Rectal smooth muscle tissue (tissue), 1 donor: ENCODE measurements around the gene SIGLEC8.
"Not testable (repeated sequence)": the region's sequence is repeated elsewhere in the genome, so short reads cannot be mapped to it uniquely, and the experiment has no call there.

Experiments
- H3K27ac ChIP-seq: one replicate; pipeline ENCODE4 v1.7.0; 2013; ENCODE audit warnings: low read depth, low read length, inconsistent platforms
- H3K27me3 ChIP-seq: one replicate; pipeline ENCODE4 v1.7.0; 2013; ENCODE audit warnings: low read length; ENCODE audit not compliant: control insufficient read depth, insufficient read depth
- H3K36me3 ChIP-seq: one replicate; pipeline ENCODE4 v1.7.0; 2013; ENCODE audit warnings: low read length; ENCODE audit not compliant: control insufficient read depth, insufficient read depth
- H3K4me1 ChIP-seq: one replicate; pipeline ENCODE4 v1.7.0; 2013; ENCODE audit warnings: low read length; ENCODE audit not compliant: control insufficient read depth, insufficient read depth
- H3K4me3 ChIP-seq: one replicate; pipeline ENCODE4 v1.7.0; 2013; ENCODE audit warnings: low read length
- H3K9ac ChIP-seq: one replicate; pipeline ENCODE4 v1.7.0; 2013; ENCODE audit warnings: low read length

The SIGLEC8 gene

DNA sequence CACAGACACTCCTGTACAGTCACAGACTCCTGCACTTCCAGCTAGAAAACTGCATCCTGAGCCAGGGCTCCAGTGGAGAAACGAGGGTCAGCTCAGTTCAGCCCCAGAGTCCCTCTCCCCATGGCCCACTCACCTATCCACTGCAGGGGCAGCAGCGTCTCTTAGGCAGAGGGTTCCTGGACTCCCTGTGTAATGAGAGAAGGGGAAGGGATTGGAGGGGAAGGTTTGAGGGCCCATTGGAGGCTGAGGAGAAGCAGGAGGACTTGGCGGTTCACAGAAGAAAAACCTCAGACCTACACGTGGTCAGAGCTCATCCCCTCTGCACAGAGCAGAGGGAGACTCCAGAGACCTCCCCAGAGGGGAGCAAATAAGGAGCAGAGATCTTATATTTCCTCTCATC is 10.9 kb upstream of the SIGLEC8 start:
- no peak overlapping the region for H3K9ac ChIP-seq
- H3K4me3 ChIP-seq = no peak overlapping the region
- H3K27ac ChIP-seq = no peak overlapping the region
- no peaks in the 10 kb centered on the region for H3K4me1 ChIP-seq
- H3K27me3 ChIP-seq = no peaks in the 10 kb centered on the region
- no peaks in the 10 kb centered on the region for H3K36me3 ChIP-seq

DNA sequence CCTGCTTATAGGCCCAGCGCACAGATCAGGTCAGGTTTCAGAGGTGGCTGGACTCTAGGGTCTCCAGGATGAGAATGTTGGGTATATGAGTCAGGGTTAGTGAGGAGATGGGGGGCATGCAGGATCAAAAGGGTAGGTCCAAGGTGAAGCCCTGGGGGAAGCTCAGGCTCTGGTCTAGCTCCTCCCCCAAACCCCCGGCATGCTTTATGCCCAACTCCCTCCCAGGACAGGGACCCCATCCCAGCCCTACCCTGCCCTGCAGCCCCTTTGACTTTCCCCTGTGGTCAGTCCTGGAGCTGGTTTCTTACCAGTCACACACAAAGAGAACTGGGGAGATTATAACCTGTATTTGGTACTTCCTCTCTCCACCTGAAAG is 10.3 kb upstream of the SIGLEC8 start:
- H3K27me3 ChIP-seq = no peaks in the 10 kb centered on the region
- H3K27ac ChIP-seq = no peak overlapping the region
- H3K36me3 ChIP-seq = no peaks in the 10 kb centered on the region
- no peak overlapping the region for H3K9ac ChIP-seq
- no peak overlapping the region for H3K4me3 ChIP-seq
- no peaks in the 10 kb centered on the region for H3K4me1 ChIP-seq

DNA sequence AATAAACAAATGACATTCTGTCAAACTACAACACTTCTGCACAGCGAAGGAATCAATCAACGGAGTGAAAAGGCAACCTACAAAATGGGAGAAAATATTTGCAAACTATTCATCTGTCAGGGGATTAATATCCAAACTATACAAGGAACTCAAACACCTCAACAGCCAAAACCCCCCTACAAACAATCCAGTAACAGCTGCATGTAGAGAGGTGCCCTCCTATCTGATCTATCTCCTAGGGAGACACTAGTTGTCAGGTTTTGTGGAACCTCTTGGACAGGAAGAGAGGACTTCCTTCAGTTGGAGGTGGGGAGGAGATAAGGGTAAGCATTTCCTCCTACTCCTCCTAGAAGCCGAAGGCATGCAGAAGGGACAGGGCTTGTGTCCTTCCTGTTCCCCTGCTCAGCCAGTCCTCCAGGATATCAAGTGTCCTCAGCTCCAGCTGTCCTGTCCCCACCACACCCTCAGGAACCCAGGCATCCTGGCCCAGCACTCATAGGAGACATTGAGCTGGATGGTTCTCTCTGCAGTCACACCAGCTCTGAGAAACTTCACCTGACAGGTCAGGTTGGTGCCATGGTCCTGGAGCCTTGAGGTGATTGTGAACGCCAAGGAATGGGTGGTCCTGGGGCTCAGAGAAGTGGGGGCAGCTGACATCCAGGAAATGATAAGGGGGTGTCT is 9.8 kb upstream of the SIGLEC8 start:
- no peak overlapping the region for H3K27ac ChIP-seq
- H3K36me3 ChIP-seq = no peaks in the 10 kb centered on the region
- H3K4me1 ChIP-seq = no peaks in the 10 kb centered on the region
- no peaks in the 10 kb centered on the region for H3K27me3 ChIP-seq
- no peak overlapping the region for H3K4me3 ChIP-seq
- H3K9ac ChIP-seq = no peak overlapping the region

DNA sequence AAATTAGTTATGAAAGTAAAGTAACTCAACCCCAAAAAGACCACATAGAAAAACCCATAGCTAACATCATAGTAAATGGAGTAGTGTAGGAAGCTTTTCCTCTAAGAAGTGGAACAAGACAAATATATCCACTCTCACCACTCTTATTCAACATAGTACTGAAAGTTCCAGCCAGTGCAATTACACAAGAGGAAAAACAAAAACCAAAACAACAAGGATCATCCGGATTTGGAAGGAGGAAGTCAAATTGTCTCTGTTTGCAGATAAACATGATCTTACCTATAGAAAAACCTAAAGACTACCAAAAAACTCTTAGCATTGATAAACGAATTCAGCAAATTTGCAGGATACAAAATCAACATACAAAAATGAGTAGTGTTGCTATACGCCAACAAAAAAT is 8.5 kb upstream of the SIGLEC8 start:
- H3K9ac ChIP-seq = no peak overlapping the region
- H3K27ac ChIP-seq = no peak overlapping the region
- H3K4me3 ChIP-seq = no peak overlapping the region
- H3K4me1 ChIP-seq = no peaks in the 10 kb centered on the region
- no peaks in the 10 kb centered on the region for H3K27me3 ChIP-seq
- no peaks in the 10 kb centered on the region for H3K36me3 ChIP-seq

DNA sequence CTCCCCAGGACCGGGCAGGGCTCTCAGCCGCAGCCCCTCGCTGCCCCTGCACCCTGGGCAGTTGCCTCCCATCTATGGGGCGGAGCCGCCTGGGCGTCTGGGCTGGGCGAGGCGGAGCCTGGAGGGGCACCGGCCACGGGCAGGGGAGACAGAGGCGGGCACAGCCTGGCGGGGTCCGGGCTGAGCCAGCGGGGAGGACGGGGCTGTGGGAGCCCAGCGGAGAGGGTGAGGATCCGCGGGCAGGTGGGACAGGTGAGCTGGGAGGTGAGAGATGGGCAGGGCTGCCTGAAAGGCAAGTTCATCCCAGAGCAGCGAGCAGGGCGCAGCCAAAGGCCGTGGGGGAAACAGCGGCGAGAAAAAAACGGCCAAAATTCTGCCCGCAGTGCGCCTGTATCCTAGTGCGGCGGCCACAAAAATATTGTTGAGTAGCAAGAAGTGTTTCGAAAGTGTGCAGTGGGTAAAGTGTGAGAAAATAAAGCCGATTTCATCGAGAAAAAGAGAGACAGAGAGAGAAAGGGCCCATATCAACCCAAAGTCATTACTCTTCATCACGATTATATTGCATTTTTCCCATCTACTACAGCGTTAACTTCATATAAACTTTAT is 5.8 kb upstream of the SIGLEC8 start:
- H3K9ac ChIP-seq, H3K36me3 ChIP-seq, H3K4me3 ChIP-seq, H3K4me1 ChIP-seq, H3K27ac ChIP-seq, H3K27me3 ChIP-seq: not testable (repeated sequence)

DNA sequence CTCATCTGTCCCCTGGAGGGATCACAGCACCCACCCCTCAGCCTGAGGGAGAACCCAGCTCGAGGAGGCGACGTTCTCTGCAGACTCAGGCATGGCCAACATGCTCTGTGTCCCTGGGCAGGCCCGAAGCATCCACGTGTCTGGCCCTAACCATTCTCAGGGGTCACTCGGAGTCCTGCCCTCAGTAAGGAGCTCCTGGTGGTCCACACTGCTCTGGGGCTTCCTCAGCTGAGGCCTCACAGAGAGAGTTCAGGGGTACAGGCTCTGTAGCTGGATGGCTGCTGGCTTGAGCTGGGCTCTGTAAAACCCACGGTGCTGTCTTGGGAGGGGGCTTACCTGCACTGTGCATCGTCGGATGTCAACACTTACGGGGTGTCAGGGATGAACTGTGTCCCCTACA is 4.4 kb upstream of the SIGLEC8 start:
- no peaks in the 10 kb centered on the region for H3K27me3 ChIP-seq

DNA sequence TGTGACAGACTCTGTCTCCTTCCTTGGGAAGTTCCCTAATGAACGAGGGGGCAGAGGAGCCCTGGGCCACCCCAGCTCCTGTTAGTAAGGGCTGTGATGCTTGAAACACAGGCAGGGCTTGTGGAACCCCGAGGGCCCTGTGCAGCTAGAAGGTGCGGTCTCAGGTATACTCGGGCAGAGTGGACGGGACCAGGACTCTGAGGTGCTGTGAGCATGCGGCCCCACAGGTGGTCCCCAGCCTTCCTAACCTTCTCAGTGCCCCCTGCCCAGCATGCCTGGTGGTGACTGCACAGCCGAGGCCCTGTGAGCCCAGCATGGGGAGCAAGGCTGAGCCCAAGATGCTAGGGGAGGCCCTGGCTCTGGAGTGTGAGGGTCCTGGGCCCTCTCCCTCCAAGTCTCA is 4.0 kb upstream of the SIGLEC8 start:
- Histone ChIP-seq H3K4me1 (no peaks in the 10 kb centered on the region), H3K9ac (no peak overlapping the region), H3K4me3 (no peak overlapping the region), H3K27ac (no peak overlapping the region), H3K36me3 (no peaks in the 10 kb centered on the region), H3K27me3 (no peaks in the 10 kb centered on the region)

More for the DNA sequence above, 4.4 kb upstream of the SIGLEC8 start:
- Histone ChIP-seq H3K9ac (no peak overlapping the region), H3K4me1 (no peaks in the 10 kb centered on the region), H3K27ac (no peak overlapping the region), H3K36me3 (no peaks in the 10 kb centered on the region), H3K4me3 (no peak overlapping the region)

DNA sequence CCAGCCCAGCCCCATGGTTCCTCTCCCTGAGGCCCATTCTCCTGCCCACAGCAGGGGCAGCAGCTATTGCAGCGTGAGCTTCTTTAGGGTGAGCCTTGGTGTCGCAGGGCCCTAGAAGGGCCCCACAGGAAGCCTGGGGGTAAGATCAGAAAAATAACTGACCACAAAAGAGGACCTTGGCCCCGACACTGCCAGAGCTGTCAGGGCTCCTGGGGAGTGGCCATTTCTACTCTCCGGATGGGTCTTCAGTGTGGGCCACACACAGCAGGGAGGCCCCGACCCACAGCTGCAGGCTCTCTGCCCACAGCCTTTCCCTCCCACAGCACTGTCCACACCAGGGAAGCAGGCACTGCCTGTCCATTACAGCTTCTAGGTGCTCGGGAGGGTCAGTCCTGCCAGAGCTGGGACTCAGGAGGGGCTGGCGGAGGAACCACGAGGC is 3.5 kb upstream of the SIGLEC8 start:
- Histone ChIP-seq H3K27me3 (no peaks in the 10 kb centered on the region), H3K27ac (no peak overlapping the region)

DNA sequence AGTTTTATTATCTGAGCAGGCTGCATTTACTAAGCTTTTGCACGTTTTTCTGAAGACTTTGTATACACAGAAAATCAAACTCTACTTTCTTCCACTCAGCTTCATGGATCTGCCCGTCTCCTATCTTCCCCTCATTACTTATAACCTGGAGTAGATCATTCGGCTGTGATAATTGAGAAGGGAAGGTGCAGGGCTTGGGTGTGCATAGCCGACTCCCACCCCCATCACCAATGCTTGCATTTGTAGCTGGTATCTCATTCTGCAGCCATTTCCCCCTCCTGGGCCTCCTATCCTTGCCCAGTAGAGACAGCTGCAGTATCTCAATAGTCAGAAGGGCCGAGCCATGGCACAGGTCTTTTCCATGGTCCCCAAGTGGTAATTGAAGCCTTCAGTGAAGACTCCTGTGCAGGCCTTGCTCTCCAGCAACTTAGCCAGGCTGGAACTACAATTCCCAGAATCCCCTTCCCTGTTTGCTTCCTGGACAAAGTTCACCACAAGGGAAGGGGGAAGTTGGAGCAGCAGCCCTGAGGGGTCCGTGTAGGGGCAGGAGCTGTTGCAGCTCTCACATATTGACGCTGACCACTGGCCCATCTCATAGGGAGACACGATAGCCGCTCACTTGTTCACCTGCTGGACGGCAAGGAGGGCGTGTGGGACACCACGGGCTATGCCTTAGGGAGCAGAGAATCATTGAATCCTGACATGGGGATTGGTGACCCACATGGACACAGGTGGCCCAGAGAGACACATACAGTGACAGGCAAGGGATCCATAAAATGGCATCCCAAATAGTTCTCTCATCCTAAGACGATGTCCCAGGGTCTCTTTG is 2.1 kb upstream of the SIGLEC8 start:
- H3K9ac ChIP-seq = no peak overlapping the region
- no peaks in the 10 kb centered on the region for H3K27me3 ChIP-seq
- H3K4me1 ChIP-seq = no peaks in the 10 kb centered on the region
- no peak overlapping the region for H3K27ac ChIP-seq
- H3K4me3 ChIP-seq = peak overlapping the region; percentile 17
- H3K36me3 ChIP-seq = no peaks in the 10 kb centered on the region

More for the DNA sequence above, 3.5 kb upstream of the SIGLEC8 start:
- H3K4me3 ChIP-seq = no peak overlapping the region
- no peaks in the 10 kb centered on the region for H3K4me1 ChIP-seq
- H3K36me3 ChIP-seq = no peaks in the 10 kb centered on the region
- no peak overlapping the region for H3K9ac ChIP-seq

DNA sequence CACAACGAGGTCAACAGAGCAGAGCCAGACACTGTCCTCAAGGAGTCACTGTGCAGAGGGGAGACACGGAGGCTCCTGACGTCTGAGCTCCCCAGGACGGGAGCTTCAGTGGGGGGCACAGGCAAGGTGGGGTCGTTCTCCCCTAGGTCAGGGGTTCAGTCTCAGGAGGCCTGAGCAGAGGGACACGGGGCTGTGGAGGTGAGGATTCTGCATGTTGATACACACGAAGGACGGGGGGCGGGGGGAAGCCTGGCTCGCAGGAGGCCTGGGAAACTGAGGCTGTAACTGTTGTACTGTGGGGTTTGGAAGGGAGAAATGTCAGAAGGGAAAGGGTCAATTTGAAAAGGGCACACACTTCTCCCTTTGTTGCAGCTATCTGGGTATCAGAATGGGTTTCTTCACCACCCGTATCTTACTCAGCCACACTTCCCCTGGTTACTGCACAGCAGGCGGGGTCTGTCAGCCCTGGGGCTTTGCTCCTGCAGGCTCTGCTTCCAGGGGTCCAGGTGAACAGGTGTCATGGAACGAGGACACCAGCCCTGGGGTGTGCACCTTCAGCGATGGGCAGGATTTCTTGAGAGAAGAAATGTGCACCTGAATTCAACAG is 748 bp upstream of the SIGLEC8 start:
- Histone ChIP-seq H3K4me3 (no peak overlapping the region), H3K36me3 (no peaks in the 10 kb centered on the region), H3K4me1 (no peaks in the 10 kb centered on the region), H3K27ac (no peak overlapping the region), H3K27me3 (no peaks in the 10 kb centered on the region), H3K9ac (no peak overlapping the region)

DNA sequence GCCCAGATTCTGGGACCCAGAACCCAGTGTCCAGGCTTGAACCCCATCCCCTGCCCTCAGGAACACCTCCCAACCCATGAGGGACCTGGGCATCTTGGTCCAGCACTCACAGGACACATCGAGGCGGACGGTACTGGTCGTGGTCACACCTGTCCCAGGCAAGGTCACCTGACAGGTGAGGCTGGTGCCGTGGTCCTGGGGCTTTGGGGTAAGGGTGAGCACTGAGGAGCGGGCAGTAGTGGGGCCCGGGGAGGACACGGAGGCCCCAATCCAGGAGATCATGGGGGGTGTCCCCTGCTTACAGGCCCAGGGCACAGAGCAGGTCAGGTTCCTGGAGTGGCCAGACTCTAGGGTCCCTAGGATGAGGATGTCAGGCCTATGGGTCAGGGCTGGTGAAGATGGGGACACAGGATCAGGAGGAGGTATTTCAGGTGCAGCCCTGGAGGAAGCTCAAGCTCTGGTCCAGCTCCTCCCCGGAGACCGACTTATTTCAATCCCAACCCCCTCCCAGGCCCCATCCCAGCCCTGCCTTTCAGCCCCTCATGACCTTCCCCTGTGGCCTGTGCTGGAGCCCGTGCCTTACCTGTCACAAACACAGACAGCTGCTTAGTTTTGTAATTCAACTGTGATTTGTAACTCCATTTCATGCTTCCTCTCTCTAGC is 772 bp downstream of the SIGLEC8 start:
- H3K4me1 ChIP-seq = no peaks in the 10 kb centered on the region
- H3K27ac ChIP-seq = no peak overlapping the region
- H3K36me3 ChIP-seq = no peaks in the 10 kb centered on the region
- no peaks in the 10 kb centered on the region for H3K27me3 ChIP-seq
- no peak overlapping the region for H3K4me3 ChIP-seq
- H3K9ac ChIP-seq = peak overlapping the region; percentile 21
